Measurements from ENCODE around the gene CRAMP1.

The CRAMP1 gene

DNA sequence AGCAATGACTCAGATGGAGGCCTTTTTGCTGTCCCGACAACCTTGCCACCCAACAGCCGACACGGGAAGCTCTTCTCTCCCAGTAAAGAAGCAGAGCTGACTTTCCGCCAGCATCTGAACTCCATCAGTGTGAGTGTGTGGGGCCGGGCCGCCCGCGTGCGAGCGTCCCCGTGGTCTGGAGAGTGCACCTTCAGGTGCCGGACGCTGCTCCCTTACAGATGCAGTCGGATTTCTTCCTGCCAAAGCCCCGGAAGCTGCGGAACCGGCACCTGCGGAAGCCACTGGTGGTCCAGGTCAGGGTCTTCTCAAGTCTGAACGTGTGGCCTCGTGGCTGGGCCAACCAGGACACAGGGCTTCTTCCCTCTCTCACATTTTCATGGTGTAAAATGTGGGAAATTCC, 50.4 kb downstream of the CRAMP1 start:
- DNase-seq, result no peak

GRCh38 chr16:1665829-1666228, 53.7 kb downstream of the CRAMP1 start:
- no peak for DNase-seq

- no peak for DNase-seq
These were observed 54.2 kb downstream of the CRAMP1 start for GRCh38 chr16:1666316-1666715.

DNA sequence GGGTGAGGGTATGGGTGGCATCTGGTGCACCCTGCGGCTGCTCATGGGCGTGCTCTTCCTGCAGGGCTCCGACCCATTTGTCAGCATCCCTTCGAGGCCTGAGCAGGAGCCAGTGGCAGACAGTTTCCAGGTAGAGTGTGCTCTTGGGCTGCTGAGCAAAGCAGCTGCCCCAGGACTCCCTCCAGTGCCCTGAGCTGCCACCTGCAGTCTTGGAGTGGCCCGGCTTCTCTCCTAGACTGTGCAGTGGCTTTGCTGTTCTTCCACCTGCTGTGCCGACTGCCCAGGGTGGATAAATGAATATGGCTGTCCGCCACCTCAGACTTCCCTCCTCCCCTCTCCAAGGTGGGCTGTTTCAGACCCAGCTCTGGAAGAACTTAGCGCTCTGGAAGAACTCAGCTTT, 55.1 kb downstream of the CRAMP1 start:
- DNase-seq, result no peak

DNA sequence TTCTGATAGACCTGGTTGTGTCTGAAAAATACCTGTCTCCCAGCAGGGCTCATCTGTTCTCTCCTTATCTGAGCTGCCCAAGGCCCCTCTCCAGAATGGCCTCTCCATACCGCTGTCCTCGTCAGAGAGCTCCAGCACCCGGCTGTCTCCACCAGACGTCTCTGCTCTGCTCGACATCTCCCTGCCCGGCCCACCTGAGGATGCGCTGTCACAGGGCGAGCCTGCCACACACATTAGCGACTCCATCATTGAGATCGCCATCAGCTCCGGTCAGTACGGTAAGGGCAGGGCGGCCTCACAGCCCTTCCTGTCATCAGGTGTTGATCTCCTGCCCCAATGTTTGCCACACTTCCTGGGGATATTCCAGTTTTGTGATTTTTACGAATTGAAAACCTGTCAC, 55.8 kb downstream of the CRAMP1 start:
- no peak for DNase-seq

DNA sequence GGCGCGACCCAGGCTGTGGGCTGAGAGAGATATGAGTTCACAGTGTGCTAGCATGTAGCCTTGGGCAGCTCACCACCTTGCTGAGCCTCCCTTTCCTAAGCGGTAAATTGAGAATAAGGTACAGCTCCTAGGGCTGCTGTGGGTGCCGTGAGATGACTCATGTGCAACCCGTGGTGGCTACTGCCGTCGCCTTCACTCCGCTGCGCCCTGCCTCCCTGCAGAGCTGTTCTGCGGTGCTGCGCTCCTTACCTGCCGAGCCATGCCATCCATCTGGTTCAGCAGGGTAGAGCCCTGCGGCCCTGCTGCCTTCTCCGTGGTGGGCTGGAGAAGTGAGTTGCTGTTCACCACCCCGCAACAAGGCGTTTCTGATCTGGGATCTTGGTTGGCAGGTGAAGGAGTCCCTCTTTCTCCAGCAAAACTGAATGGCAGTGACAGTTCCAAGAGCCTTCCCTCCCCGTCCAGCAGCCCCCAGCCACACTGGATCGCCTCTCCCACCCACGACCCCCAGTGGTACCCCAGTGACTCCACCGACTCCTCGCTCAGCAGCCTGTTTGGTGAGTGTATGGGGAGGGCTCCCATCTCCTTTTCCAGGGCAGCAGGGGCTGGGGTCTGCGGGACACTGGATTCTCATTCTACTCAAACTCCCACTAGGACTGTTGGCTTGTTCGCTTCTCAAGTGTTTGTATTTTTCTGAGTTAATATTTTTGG, 56.6 kb downstream of the CRAMP1 start:
- no peak for DNase-seq

DNA sequence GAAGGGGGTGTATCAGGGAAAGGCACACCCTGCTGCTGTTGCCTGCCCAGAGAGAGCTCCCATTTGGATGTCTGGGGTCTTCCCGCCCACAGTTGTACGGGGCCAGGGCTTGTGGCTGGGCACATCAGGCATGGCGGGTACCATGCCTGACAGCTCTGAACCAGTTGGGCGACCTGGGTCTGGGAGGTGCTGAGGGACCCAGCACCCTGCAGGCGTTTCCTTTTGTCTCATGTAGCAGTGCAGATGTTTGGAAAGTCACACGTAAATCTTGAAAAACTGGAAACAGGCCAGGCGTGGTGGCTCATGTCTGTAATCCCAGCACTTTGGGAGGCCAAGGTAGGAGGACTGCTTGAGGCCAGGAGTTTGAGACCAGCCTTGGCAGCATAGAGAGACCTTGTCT, 57.5 kb downstream of the CRAMP1 start:
- no peak for DNase-seq

DNA sequence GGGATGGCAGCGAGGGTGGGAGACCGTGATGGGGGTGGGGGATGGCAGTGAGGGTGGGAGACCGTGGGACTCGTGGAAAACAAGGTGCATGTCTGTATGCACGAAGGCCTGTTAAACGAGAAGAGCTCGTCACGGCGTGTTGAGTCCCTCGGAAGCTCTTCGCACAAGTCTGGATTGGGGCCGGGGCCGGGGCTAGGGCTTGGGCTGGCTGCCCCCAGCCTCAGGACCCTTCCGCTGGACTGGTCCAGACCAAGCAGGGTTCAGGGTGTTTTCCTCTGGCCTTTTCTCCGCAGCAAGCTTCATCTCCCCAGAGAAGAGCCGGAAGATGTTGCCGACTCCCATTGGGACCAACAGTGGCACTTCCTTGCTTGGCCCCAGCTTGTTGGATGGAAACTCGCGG, 58.2 kb downstream of the CRAMP1 start:
- no peak for DNase-seq

DNA sequence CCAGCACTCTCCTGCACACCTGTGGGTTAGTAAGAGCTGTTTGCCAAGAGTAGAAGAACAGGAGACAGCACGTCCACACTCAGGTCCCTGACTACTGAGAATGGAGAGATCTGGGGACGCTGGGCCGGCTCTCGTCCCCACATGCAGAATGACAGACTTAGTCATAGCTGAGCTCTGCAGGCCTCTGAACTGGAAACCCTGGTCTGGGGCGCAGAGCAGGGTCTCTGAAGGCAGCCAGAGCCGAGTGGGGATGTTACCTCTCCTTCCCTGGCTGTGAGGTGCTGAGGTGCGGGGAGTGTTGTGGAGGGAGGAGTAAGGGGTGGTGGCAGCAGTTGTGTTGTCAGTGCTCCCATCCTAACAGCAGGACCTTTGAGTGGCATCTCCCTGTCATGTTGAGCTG, 58.7 kb downstream of the CRAMP1 start:
- DNase-seq, result no peak

DNA sequence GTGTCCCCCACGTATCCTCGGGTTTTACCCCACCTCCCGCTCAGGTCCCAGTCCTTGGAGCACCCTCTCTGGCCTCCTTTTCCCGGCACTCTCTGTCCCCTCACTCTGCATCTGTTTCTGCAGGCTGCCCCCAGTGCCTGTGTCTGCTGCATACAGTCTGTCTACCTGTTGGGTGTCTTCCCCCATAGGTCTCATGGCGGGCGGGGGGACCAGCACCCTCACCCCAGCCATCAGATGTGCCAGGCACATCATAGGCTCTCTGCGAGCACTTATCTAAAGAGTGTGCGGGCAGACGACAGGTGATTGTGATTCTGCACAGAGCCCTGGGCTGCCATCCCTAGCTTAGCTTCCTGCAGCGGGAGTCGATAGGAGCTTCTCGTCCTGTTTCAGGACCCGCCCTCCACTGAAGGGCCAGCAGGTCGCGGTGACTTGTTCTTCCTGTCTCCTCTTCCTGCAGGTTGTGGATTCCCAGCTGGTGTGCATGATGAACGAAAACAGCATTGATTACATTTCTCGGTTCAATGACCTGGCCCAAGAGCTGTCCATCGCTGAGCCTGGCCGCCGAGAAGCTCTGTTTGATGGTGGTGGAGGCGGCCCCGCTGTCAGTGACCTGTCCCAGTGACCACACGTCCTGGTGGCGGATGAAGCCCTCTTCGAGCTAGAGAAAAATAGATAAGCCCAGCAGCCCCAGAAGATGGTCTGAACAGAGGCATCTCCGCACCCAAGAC, 61.4 kb downstream of the CRAMP1 start:
- DNase-seq, result no peak

DNA sequence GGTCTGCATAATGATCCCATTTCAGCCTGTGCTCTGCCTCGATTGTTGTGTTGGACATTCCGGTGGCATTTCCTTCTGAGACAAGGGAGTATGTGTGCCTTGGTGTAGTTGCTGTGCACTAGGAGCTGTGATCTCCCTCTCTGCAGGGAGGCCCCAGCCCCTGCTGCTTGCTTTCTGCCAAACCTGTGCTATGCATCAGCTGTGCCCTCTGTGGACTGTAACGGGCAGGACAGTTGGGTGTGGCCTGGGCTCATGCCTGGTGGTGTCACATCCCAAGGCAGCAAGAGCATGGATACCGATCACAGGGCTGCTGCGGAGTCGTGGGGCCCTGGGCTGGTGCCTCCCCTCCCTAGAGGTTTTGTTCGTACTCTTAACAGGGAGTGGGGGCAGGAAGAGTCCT, 62.1 kb downstream of the CRAMP1 start:
- DNase-seq, result no peak

DNA sequence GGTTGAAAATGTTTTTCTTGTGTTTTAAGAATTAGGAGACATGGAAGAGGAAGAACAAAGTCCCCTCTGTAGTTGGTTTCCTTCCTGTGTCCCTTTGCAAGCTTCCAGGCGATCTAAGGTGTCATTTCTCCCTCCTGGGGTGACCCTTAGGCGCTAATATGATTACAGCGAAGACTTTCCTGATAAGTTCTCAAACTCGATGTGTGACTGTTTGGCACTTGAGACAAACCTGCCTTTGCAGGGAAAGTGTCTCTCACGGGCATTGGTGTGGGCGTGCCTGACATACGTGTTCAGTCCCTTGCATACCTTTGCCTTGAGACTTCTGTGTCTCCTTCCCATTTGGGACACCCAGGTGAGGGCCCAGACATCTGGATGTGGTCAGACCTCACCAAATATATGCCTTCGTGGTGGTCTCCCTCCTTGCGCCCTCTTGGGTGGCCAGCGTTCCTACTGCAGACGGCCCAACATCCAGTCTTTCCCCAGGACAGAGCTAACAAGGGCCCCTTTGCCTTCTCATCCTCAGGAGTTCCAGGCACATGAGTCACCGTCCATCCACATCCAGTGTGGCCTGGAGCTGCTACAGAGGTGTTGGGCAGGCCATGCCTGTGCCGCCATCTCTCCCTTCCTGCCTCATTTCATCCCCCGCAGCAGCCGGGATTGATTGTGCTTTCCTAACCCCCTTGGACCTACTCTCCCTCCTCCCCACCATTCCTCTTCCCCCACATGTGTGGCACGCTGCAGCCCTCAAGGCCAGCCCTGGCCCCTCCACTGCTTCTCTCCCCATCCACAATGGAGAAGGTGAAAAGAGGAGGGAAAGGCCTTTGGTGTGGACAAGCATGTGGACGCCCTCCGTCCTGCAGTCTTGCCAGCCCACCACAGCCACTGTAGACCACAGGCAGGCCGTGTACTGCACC, 62.8 kb downstream of the CRAMP1 start:
- peak; percentile 19 for DNase-seq

DNA sequence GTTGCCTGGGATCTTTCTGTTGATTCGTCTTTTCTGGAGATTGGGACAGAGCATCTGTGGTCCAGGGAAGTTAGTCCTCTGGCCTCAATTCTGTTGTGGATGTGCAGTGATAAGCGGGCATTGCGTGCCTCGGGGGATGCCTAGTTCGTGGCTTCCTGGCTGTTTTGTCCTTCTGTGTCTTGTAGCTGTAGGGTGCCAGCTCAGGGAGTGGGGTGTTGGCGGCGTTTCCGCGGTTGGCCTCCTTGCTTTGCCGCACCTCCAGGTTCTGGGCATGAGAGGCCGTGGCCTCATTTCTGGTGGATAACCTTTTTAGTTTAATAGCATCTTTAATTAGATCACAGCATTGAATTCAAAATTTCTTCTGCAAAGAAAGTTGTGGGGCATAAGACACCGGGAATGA, 64.5 kb downstream of the CRAMP1 start:
- no peak for DNase-seq

DNA sequence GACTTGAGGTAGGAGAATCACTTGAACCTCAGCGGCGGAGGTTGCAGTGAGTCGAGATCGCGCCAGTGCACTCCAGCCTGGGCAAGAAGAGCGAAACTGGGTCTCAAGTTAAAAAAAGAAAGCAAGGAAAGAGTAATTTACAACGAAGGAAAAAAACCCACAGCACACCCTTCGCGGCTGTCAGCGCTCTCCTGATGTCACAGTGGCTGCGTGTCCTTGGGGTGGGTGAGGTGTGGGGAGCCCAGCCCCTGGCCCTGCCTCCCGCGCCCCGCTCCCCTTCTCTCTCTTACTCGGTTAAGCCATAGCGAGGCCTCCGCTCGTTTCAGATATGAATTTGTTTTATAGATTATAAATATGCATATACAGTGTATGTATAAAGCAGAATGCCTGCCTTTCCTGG, 65.2 kb downstream of the CRAMP1 start:
- no peak for DNase-seq

DNA sequence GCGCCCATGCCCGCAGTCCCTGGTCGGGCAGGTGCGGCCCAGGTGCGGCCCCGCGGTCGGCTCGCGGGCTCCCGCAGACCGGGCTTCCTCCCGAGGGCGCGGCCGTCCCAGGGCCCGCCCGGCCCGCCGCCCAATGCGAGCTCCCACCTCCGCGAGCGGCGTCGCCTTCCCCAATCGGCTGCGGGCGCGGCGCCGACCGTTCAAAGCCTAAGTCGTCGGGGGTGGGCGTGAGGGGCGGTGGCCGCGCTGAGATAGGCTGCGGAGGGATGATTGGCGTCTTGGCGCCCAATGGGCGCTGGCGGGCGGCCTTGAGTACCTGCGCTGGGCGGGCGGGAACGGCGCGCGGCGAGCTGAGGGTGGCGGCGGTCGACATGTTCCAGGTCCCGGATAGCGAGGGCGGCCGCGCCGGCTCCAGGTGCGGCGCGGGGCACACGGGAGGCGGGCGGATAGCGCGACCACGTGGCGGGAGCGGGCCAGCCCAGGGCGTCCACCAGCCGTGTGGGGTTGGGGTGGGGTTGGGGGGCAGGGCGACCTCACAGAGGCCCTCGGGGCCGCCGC, 65.9 kb downstream of the CRAMP1 start, which contains the start of gene JPT2:
JPT2 (plus strand) TSS at position 338 of the 558 bp plus-strand sequence; CDS start at position 372, 34 bp downstream.
- DNase-seq, result peak; percentile 93

- DNase-seq, result peak; percentile 28
These were observed 66.4 kb downstream of the CRAMP1 start for GRCh38 chr16:1678500-1679098.

DNA sequence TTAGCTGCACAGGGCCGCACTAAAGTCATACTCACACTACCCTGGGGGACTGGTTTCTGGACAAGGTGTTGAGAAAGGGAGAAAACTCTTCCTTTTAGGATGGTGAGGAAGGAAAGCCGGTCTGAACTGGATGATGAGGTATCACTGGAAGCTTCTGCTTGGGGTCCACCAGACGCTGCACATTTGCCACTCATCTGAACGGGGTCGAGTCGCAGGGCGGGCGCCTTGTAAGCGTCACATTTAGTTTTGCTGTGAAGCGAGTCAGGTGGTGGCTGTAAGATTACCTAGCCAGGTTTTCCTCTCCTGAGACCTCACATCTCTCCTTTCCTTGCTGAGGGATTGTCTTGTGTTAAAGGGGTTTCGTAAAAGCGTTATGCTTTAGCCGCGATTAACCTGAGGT, 68.2 kb downstream of the CRAMP1 start:
- no peak for DNase-seq

DNA sequence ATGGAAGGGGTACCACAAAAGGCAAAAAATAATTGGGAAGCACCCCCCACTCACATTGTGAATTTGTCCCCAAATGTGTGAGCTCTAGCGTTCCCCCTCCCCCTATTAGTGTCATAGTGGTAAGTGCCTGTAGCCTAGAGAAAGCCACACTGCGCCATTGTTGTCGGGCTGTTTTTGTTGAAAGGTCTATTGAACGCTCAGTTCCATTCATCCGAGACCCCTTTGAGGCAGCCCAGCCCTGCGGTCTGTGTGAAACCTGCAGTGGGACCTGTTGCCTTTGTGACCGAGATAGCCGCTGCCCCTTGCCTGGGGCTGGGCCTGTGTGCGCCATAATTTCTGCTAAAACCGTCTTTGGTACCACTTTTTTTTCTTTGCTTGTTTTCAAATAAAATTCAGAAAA, 68.9 kb downstream of the CRAMP1 start:
- DNase-seq, result no peak

DNA sequence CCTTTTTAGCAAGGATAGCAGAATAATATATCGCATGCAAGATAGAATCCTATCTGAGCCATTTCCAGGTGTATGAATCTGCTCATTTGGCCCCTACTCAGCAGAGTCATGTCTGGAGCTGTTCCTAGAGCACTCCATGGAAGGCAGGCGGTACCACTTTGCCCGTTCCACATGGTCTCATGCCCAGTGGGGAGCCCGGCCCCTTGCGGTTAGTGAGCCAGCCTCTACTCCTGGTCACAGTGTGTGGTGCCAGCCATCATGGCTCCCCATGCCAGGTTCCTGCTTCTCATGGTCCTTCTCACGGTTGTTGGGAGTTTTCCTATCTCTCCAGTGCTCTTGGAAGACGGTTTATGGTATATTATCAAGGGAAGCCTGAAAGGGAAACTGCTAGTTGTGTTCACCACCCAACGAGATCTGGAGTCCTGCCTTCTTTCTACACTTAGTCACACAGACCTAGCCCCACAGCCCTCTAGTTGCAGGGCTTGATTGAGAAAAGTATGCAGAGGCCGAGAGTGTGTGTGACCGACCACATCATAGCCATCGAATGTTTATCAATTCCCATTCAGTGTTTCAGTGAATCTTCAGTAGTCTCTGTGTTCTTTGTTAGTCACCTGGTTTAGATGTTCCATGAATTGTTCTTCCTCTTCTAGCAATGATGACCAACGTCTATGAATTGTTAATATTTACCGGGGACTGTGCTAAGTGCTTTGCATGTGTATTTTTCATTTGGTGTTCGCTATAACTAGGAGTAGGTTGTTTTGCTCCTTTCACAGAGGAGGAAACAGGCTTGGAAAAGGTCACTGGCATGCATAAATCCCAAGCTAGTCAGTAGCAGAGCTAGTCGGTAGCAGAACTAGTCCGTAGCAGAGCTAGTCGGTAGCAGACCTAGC, 75.5 kb downstream of the CRAMP1 start:
- DNase-seq, result no peak

- peak; percentile 4 for DNase-seq
These were observed 76.8 kb downstream of the CRAMP1 start for GRCh38 chr16:1688807-1689560.

DNA sequence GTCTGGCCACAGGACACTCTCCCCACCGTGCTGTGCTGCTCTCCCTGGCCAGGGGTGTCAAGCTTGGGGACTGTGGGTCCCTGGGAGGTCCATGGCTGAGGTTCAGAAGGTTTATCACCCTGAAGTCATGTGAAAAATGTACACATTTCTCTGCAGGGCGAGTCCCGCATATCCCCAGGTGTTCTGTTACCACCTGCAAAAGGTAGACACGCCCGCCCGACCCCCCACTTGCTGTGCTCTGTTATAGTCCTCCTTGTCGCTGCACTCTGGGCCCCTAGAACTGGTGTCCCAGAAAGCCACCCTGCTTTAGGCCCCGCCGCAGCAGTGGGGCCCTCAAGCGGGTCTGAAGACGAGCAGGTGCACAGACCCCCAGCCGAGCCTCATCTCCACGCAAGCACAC, 77.7 kb downstream of the CRAMP1 start:
- no peak for DNase-seq
